GM12878 (cell line): ENCODE measurements around the gene SLC25A13. TPM values are rescaled to one million over a fixed set of nuclear protein-coding genes. Genes with fewer than 3 reads are reported as not detected.

ENCODE experiments used
- ATAC-seq: fragments of 200-7000 bp; cut with Tn5 transposase; 3 replicates; pipeline ENCODE4 v1.9.1; 2020; ENCODE audit warnings: mild to moderate bottlenecking, moderate library complexity
- BruUV-seq: library from RNA; stranded (reverse); fragments of 400-500 nt; replicated peaks from 2 replicates; lab custom pipeline; 2021; lab: Mats Ljungman, UMichigan
- CTCF ChIA-PET: fragments of 300-600 bp; sonication (Branson Sonifier 250); formaldehyde crosslinking; extraction: SDS; loops from one replicate; lab custom pipeline; 2021; ENCODE audit warnings: inconsistent platforms; lab: Yijun Ruan, JAX
- POLR2A ChIA-PET: fragments of 350-600 bp; formaldehyde crosslinking; extraction: SDS; loops from one replicate; lab custom pipeline; 2021; ENCODE audit warnings: inconsistent platforms; lab: Charles Lee
- RAD21 ChIA-PET: fragments of 300-600 bp; sonication (Branson Sonifier 250); formaldehyde crosslinking; loops from one replicate; lab custom pipeline; 2023; ENCODE audit warnings: antibody characterized with exemption; ENCODE audit not compliant: unreplicated experiment; lab: Charles Lee
- SMC1A ChIA-PET: fragments of 300-600 bp; sonication (Branson Sonifier 250); formaldehyde crosslinking; loops from one replicate; lab custom pipeline; 2023; ENCODE audit not compliant: unreplicated experiment, uncharacterized antibody; lab: Charles Lee
- DNase-seq: peaks from one replicate; pipeline ENCODE4 v3.0.0-alpha.2; 2011; ENCODE audit warnings: low read depth, low spot score
- FAIRE-seq: peaks from 3 replicates; lab custom pipeline; 2011; peaks lifted over from hg19 to GRCh38; lab: Jason Lieb, UNC
- H2AFZ ChIP-seq: 2 replicates; pipeline ENCODE4 v1.6.0; 2011; ENCODE audit warnings: low read depth, low read length, control low read depth; ENCODE audit not compliant: control insufficient read depth
- H3K27ac ChIP-seq: 2 replicates; pipeline ENCODE4 v1.5.1; 2011; ENCODE audit warnings: control low read depth; ENCODE audit not compliant: control insufficient read depth, insufficient read depth
- H3K27me3 ChIP-seq, 2 experiments: replicated peaks in 1 of 2; 2 replicates each; pipeline versions ENCODE4 v1.6.0 to v1.6.1; 2011; ENCODE audit warnings: low read length in 1 of 2; ENCODE audit not compliant: control insufficient read depth in 2 of 2, insufficient read depth in 2 of 2
- H3K36me3 ChIP-seq, 2 experiments: 2 replicates each; pipeline ENCODE4 v1.5.1; 2011; ENCODE audit warnings: low read length in 1 of 2; ENCODE audit not compliant: control insufficient read depth in 2 of 2, insufficient read depth in 2 of 2
- H3K4me1 ChIP-seq: 2 replicates; pipeline ENCODE4 v1.6.1; 2011; ENCODE audit warnings: mild to moderate bottlenecking, low read length, moderate library complexity, mixed read lengths; ENCODE audit not compliant: control insufficient read depth, insufficient read depth
- H3K4me2 ChIP-seq: 2 replicates; pipeline ENCODE4 v1.6.0; 2011; ENCODE audit warnings: control low read depth; ENCODE audit not compliant: control insufficient read depth, insufficient read depth
- H3K4me3 ChIP-seq: fragments of 200-600 bp; sonication (generic); 2 replicates; pipeline ENCODE4 v1.5.1; 2016
- H3K79me2 ChIP-seq: 2 replicates; pipeline ENCODE4 v1.6.0; 2011; ENCODE audit warnings: low read length; ENCODE audit not compliant: control insufficient read depth, insufficient read depth
- H3K9ac ChIP-seq: 2 replicates; pipeline ENCODE4 v1.8.0; 2011; ENCODE audit warnings: low read length, control low read depth, mixed read lengths; ENCODE audit not compliant: control insufficient read depth, insufficient read depth
- H3K9me3 ChIP-seq: replicated peaks from 3 replicates; pipeline ENCODE4 v1.5.1; 2011; ENCODE audit warnings: mild to moderate bottlenecking, low read length; ENCODE audit not compliant: control insufficient read depth, insufficient read depth
- H4K20me1 ChIP-seq: 2 replicates; pipeline ENCODE4 v1.6.0; 2011; ENCODE audit not compliant: control insufficient read depth, insufficient read depth
- ATF2 ChIP-seq: IDR thresholded peaks from 2 replicates; pipeline ENCODE4 v1.6.1; 2012; ENCODE audit warnings: low read length, inconsistent platforms
- EZH2 ChIP-seq: IDR thresholded peaks from 2 replicates; pipeline ENCODE4 v1.6.1; 2012; ENCODE audit warnings: low read depth, mild to moderate bottlenecking, control low read depth, inconsistent platforms, low read length, borderline replicate concordance; ENCODE audit not compliant: control insufficient read depth
- HCFC1 ChIP-seq: fragments of 150-350 bp; IDR thresholded peaks from 2 replicates; pipeline ENCODE4 v1.6.1; 2014; ENCODE audit warnings: low read length
- MEF2A ChIP-seq: IDR thresholded peaks from 2 replicates; pipeline ENCODE4 v1.6.1; 2011; ENCODE audit warnings: low read depth, mild to moderate bottlenecking, low read length, moderate library complexity; ENCODE audit not compliant: insufficient read depth
- NR2F1 ChIP-seq: fragments of 450-650 bp; conservative IDR thresholded peaks from 2 replicates; pipeline ENCODE4 v1.6.1; 2017; ENCODE audit warnings: mild to moderate bottlenecking
- TARDBP ChIP-seq: IDR thresholded peaks from 2 replicates; pipeline ENCODE4 v1.6.1; 2016; ENCODE audit warnings: borderline replicate concordance
- ZBTB4 ChIP-seq: fragments of 450-650 bp; formaldehyde crosslinking; IDR thresholded peaks from 2 replicates; pipeline ENCODE4 v1.4.0; 2022; ENCODE audit warnings: mild to moderate bottlenecking, moderate library complexity
- ZNF207 ChIP-seq: fragments of 450-650 bp; IDR thresholded peaks from 2 replicates; pipeline ENCODE4 v1.6.1; 2014; ENCODE audit warnings: antibody characterized with exemption, mild to moderate bottlenecking, borderline replicate concordance
- WGBS: methylation state at CpG from one replicate; pipeline ENCODE4 v1.1.6; 2016; ENCODE audit warnings: low lambda C conversion rate; ENCODE audit not compliant: insufficient replicate concordance, insufficient coverage; ENCODE audit errors: missing lambda C conversion rate; 5-methylcytosine and 5-hydroxymethylcytosine counted together
- in situ Hi-C: fragments of 300-500 bp; cut with MboI; formaldehyde crosslinking; loops from 9 replicates; pipeline ENCODE4 v1.14.3; 2018; ENCODE audit warnings: mixed read lengths
- intact Hi-C: fragments of 100-400 bp; cut with micrococcal nuclease; formaldehyde crosslinking; loops from one replicate; pipeline ENCODE4 v1.14.2; 2022; ENCODE audit not compliant: unreplicated experiment
- polyA plus RNA-seq, 11 experiments: library from polyadenylated mRNA; depleted of rRNA in 4 of 11; unstranded in 6 of 11; stranded (reverse) in 5 of 11; fragments of >200 nt; fragmentation: Nextera tagmentation in 4 of 11; fragmentation: Illumina TruSeq in 1 of 11; extraction: Ambion mirVana in 4 of 11; extraction: Trizol in 1 of 11; gene quantifications; 1 replicate in 1 of 11; 2 replicates in 10 of 11; pipeline versions ENCODE4 v1.2.1 to v1.2.3, GENCODE V29; 2011 to 2016; ENCODE audit warnings: inconsistent platforms in 2 of 11, missing spikeins in 2 of 11, low read depth in 1 of 11
- total RNA-seq, 4 experiments: library from RNA; depleted of rRNA in 3 of 4; stranded (reverse); fragments of >200 nt in 3 of 4; fragmentation: Illumina TruSeq in 1 of 4; extraction: Trizol in 1 of 4; gene quantifications; 2 replicates each; pipeline versions ENCODE4 v1.2.1 to v1.2.3, GENCODE V29; 2013 to 2021

SLC25A13 gene
- total and polyA plus RNA-seq, 10 of the 15 experiments (the other 5 are each of a cell fraction or from before 2014, with no cell fraction given) = 7.0 to 24.7 (median 18.6) TPM

GRCh38 chr7:96228760-96229159 lies 93.1 kb downstream of the SLC25A13 start:
- Histone ChIP-seq H3K27ac (no peak overlapping the region), H3K27me3 (no peaks in the 10 kb centered on the region), H3K4me3 (no peak overlapping the region)
- BruUV-seq = no TSS peak
- WGBS = 98% methylated on average over 22 of the region's 22 CpGs
- TF ChIP-seq HCFC1 = no peak
- no peak for TF ChIP-seq MEF2A
- no peak for TF ChIP-seq ZBTB4 (CRISPR knock-in tag)
- no peak for TF ChIP-seq NR2F1
- no peak for TF ChIP-seq ATF2
- TF ChIP-seq ZNF207 = no peak
- no peak for TF ChIP-seq TARDBP
- TF ChIP-seq EZH2 = no peak
- TF ChIP-seq, all 136 proteins: peak for 0
- no peak for FAIRE-seq
- no peak for DNase-seq
- no peaks in the 10 kb centered on the region; the same call in 2 of the 3 replicates for H3K9me3 ChIP-seq
- in situ Hi-C loops (no loop called here), intact Hi-C loops (no loop called here)
- no peaks in the 10 kb centered on the region for H3K79me2 ChIP-seq
- SMC1A ChIA-PET = no interaction called here
- no peak overlapping the region for H2AFZ ChIP-seq
- H4K20me1 ChIP-seq = no peaks in the 10 kb centered on the region
- no peaks in the 10 kb centered on the region for H3K4me1 ChIP-seq
- RAD21 ChIA-PET = no interaction called here
- no peak for ATAC-seq
- no peaks in the 10 kb centered on the region; a peak in 2 of 4 replicates for H3K36me3 ChIP-seq
- CTCF ChIA-PET = no interaction called here
- no peak overlapping the region for H3K9ac ChIP-seq
- H3K4me2 ChIP-seq = no peak overlapping the region
- POLR2A ChIA-PET = no interaction called here
